Panc1 (cell line): ENCODE measurements around the gene PRCD. TPM values are rescaled to one million over a fixed set of nuclear protein-coding genes. Genes with fewer than 3 reads are reported as not detected.
"Not testable (repeated sequence)": the region's sequence is repeated elsewhere in the genome, so short reads cannot be mapped to it uniquely, and the experiment has no call there.

Experiments used
- ATAC-seq: fragments of 200-7000 bp; cut with Tn5 transposase; 2 replicates; pipeline ENCODE4 v1.9.1; 2020; ENCODE audit warnings: mild to moderate bottlenecking, moderate library complexity
- BruUV-seq: library from RNA; stranded (reverse); fragments of 400-500 nt; replicated peaks from 2 replicates; lab custom pipeline; 2021; lab: Mats Ljungman, UMichigan
- CTCF ChIA-PET: fragments of 300-600 bp; sonication (Branson Sonifier 250); formaldehyde crosslinking; loops from one replicate; lab custom pipeline; 2022; ENCODE audit warnings: antibody characterized with exemption; lab: Charles Lee
- POLR2A ChIA-PET: fragments of 300-600 bp; sonication (Branson Sonifier 250); formaldehyde crosslinking; loops from one replicate; lab custom pipeline; 2022; ENCODE audit warnings: antibody characterized with exemption; lab: Charles Lee
- DNase-seq: peaks from one replicate; pipeline ENCODE4 v3.0.0-alpha.2; 2010; ENCODE audit warnings: low read depth, low spot score
- H3K27ac ChIP-seq: 2 replicates; pipeline ENCODE4 v1.5.1; 2011; ENCODE audit warnings: mild to moderate bottlenecking, low read length, inconsistent platforms
- H3K27me3 ChIP-seq: fragments of 200-500 bp; sonication (Bioruptor generic); 2 replicates; pipeline ENCODE4 v1.6.0; 2014; ENCODE audit warnings: low read length, inconsistent platforms; ENCODE audit not compliant: control insufficient read depth, insufficient read depth
- H3K36me3 ChIP-seq: fragments of 200-500 bp; sonication (Bioruptor generic); 2 replicates; pipeline ENCODE4 v1.5.1; 2014; ENCODE audit warnings: inconsistent platforms, mild to moderate bottlenecking, low read length, moderate library complexity; ENCODE audit not compliant: control insufficient read depth, insufficient read depth
- H3K4me1 ChIP-seq: 2 replicates; pipeline ENCODE4 v1.5.1; 2011; ENCODE audit warnings: inconsistent platforms, mild to moderate bottlenecking, low read length, moderate library complexity; ENCODE audit not compliant: control insufficient read depth, insufficient read depth
- H3K4me3 ChIP-seq, 2 experiments: 2 replicates each; pipeline ENCODE4 v1.5.1; 2011 to 2012; ENCODE audit warnings: low read depth in 2 of 2, low read length in 2 of 2, mild to moderate bottlenecking in 2 of 2, inconsistent platforms in 1 of 2, moderate library complexity in 1 of 2
- H3K9me3 ChIP-seq: fragments of 200-500 bp; sonication (Bioruptor generic); 2 replicates; pipeline ENCODE4 v1.5.1; 2014; ENCODE audit warnings: low read depth, mild to moderate bottlenecking, inconsistent platforms, low read length, moderate library complexity; ENCODE audit not compliant: control insufficient read depth, insufficient read depth
- POLR2AphosphoS5 ChIP-seq: IDR thresholded peaks from 2 replicates; pipeline ENCODE4 v1.6.1; 2012; ENCODE audit warnings: mild to moderate bottlenecking, low read depth, low read length, moderate library complexity
- in situ Hi-C: cut with HindIII; loops from 2 replicates; pipeline ENCODE4 v1.10.0; 2016; ENCODE audit warnings: low sequenced_read_pairs, low pct_unique_long_range_greater_than_20kb
- intact Hi-C: fragments of 100-400 bp; cut with micrococcal nuclease; formaldehyde crosslinking; loops from one replicate; pipeline ENCODE4 v1.10.0; 2022; ENCODE audit not compliant: unreplicated experiment
- total RNA-seq: library from RNA; stranded (reverse); gene quantifications from one replicate; pipeline ENCODE4 v1.2.1, GENCODE V29; 2021; ENCODE audit not compliant: unreplicated experiment
- TF ChIP-seq, protein P1 (sequence below): fragments of 450-650 bp; IDR thresholded peaks from 2 replicates; pipeline ENCODE4 v1.5.1; 2017; ENCODE audit warnings: mild to moderate bottlenecking
- TF ChIP-seq, protein P2 (sequence below), 2 experiments: IDR thresholded peaks; 2 replicates each; pipeline ENCODE4 v1.6.1; 2011 to 2012; ENCODE audit warnings: low read depth in 2 of 2, control low read depth in 1 of 2, low read length in 1 of 2, mild to moderate bottlenecking in 1 of 2, moderate library complexity in 1 of 2; ENCODE audit not compliant: insufficient read depth in 1 of 2

The PRCD gene
- total RNA-seq, 1 experiment from 2014 or later, result 0.54 TPM

DNA sequence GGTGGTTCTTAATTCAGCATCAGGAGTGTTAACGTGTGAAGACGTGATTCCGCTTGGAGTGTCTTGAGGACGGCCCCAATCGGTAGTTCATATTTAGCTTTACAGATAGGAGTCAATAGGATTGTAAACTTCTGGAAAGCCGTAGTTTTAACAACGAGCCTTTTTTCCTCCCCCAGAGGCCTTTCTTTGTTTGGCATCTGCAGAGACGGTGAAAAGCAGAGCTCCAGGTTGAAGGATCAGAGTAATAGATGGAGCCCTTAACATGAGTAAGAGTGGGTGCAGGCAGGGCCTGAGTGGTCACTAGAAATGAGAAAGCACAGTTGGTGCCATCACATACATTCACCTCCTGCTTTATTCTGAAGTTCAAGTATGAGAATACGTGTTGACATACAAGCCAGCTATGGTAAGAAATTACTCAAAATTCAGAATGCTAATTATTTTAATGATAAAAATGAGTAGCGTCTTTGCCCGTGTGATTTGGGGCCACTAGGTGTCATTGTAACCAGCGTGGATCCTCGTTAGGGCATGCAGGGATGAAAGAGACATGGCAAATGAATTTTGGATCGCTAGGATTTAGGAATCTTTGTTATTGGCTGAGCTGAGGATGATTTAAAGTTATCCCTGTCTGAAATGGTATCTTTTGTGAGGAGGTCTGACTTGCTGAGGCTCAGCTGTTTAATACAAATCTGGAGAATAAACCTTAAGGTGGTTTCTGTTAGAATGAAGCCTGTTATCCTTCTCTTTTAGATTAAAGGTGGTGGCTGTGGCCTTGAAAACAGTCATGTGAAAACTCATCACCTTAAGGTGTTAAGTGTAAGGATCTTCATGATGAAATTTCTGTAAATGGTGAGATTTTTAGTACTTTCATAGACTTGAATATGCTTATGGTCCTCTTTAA, 18.6 kb downstream of the PRCD start:
- no peak for ATAC-seq
- Histone ChIP-seq H3K4me3 (peak overlapping the region; percentile 83 to 93), H3K4me1 (peaks cover 55% of the 10 kb centered on the region), H3K36me3 (peaks cover 16% of the 10 kb centered on the region), H3K27ac (peak overlapping the region; percentile 99), H3K9me3 (no peaks in the 10 kb centered on the region), H3K27me3 (no peaks in the 10 kb centered on the region)
- ChIA-PET POLR2A (interaction anchor here (1.0 kb wide), 1 partner anchor 8 kb away, joined by 8 read pairs; no protein-coding TSS in a partner anchor), CTCF (interaction anchor here (1.4 to 1.9 kb wide), 2 partner anchors 65 to 123 kb away, joined by 3 to 9 read pairs; no protein-coding TSS in a partner anchor)
- TF ChIP-seq POLR2AphosphoS5, result no peak
- TF ChIP-seq, protein P1, sequence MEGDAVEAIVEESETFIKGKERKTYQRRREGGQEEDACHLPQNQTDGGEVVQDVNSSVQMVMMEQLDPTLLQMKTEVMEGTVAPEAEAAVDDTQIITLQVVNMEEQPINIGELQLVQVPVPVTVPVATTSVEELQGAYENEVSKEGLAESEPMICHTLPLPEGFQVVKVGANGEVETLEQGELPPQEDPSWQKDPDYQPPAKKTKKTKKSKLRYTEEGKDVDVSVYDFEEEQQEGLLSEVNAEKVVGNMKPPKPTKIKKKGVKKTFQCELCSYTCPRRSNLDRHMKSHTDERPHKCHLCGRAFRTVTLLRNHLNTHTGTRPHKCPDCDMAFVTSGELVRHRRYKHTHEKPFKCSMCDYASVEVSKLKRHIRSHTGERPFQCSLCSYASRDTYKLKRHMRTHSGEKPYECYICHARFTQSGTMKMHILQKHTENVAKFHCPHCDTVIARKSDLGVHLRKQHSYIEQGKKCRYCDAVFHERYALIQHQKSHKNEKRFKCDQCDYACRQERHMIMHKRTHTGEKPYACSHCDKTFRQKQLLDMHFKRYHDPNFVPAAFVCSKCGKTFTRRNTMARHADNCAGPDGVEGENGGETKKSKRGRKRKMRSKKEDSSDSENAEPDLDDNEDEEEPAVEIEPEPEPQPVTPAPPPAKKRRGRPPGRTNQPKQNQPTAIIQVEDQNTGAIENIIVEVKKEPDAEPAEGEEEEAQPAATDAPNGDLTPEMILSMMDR, result peak; percentile 75
- TF ChIP-seq, protein P2, sequence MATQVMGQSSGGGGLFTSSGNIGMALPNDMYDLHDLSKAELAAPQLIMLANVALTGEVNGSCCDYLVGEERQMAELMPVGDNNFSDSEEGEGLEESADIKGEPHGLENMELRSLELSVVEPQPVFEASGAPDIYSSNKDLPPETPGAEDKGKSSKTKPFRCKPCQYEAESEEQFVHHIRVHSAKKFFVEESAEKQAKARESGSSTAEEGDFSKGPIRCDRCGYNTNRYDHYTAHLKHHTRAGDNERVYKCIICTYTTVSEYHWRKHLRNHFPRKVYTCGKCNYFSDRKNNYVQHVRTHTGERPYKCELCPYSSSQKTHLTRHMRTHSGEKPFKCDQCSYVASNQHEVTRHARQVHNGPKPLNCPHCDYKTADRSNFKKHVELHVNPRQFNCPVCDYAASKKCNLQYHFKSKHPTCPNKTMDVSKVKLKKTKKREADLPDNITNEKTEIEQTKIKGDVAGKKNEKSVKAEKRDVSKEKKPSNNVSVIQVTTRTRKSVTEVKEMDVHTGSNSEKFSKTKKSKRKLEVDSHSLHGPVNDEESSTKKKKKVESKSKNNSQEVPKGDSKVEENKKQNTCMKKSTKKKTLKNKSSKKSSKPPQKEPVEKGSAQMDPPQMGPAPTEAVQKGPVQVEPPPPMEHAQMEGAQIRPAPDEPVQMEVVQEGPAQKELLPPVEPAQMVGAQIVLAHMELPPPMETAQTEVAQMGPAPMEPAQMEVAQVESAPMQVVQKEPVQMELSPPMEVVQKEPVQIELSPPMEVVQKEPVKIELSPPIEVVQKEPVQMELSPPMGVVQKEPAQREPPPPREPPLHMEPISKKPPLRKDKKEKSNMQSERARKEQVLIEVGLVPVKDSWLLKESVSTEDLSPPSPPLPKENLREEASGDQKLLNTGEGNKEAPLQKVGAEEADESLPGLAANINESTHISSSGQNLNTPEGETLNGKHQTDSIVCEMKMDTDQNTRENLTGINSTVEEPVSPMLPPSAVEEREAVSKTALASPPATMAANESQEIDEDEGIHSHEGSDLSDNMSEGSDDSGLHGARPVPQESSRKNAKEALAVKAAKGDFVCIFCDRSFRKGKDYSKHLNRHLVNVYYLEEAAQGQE (IDR thresholded peaks at IDR 0.05; ENCODE audit: insufficient read depth in 1 of 2, low read depth in 2 of 2, low read length in 1 of 2), result no peak
- no TSS peak for BruUV-seq
- intact Hi-C loops, result no loop called here
- no peak for DNase-seq
- in situ Hi-C loops, result no loop called here

DNA sequence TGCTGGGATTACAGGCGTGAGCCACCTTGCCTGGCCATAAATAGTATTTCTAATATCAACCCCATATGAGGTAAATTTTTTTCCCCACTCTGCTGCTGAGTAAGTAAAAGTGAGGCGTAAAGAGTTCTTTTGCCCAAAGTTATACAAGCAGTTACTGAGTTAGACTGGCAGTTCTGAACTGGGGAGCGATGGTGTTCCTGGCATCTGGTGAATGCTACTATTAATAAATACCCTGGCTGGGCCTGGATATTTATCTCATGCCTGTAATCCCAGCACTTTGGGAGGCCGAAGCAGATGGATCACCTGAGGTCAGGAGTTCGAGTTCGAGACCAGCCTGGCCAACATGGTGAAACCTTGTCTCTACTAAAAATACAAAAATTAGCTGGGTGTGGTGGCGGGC, 19.6 kb downstream of the PRCD start:
- DNase-seq, in situ Hi-C loops, BruUV-seq, H3K9me3 ChIP-seq, intact Hi-C loops, POLR2A ChIA-PET, H3K27me3 ChIP-seq, ATAC-seq: not testable (repeated sequence)
- peaks cover 48% of the 10 kb centered on the region for H3K4me1 ChIP-seq
- CTCF ChIA-PET, result interaction anchor here (1.0 kb wide), 1 partner anchor 64 kb away, joined by 3 read pairs; no protein-coding TSS in a partner anchor
- H3K27ac ChIP-seq, result peak overlapping the region; percentile 99
- H3K4me3 ChIP-seq, result peak overlapping the region; percentile 83 to 93
- peaks cover 16% of the 10 kb centered on the region for H3K36me3 ChIP-seq
